Activated T-cell treated with anti-CD3 and anti-CD28 coated beads for 4 hours (primary cell): ENCODE measurements around the gene SPOCK3.
"Not testable (repeated sequence)": the region's sequence is repeated elsewhere in the genome, so short reads cannot be mapped to it uniquely, and the experiment has no call there.

ENCODE experiments used
- DNase-seq: peaks from one replicate; pipeline ENCODE4 v3.0.0-alpha.2; 2020

The SPOCK3 gene

GRCh38 chr4:167031534-167032156, 202.6 kb downstream of the SPOCK3 start:
- no peak for DNase-seq

- DNase-seq, result no peak
Observed at GRCh38 chr4:167028976-167029375, 205.3 kb downstream of the SPOCK3 start.

- DNase-seq, result no peak
Observed at GRCh38 chr4:167025670-167026069, 208.6 kb downstream of the SPOCK3 start.

GRCh38 chr4:167023364-167023925, 210.8 kb downstream of the SPOCK3 start:
- DNase-seq, result no peak

- DNase-seq, result peak; percentile 5
Observed at GRCh38 chr4:167021545-167022155, 212.6 kb downstream of the SPOCK3 start.

GRCh38 chr4:167020410-167020809, 213.9 kb downstream of the SPOCK3 start:
- DNase-seq, result no peak

GRCh38 chr4:167014944-167015343, 219.3 kb downstream of the SPOCK3 start:
- no peak for DNase-seq

- DNase-seq, result no peak
Observed at GRCh38 chr4:167003326-167003725, 231.0 kb downstream of the SPOCK3 start.

GRCh38 chr4:167000141-167000852, 234.0 kb downstream of the SPOCK3 start:
- DNase-seq, result no peak

- no peak for DNase-seq
Observed at GRCh38 chr4:166996216-166996615, 238.1 kb downstream of the SPOCK3 start.

- no peak for DNase-seq
Observed at GRCh38 chr4:166994686-166995085, 239.6 kb downstream of the SPOCK3 start.

- DNase-seq, result no peak
Observed at GRCh38 chr4:166991006-166991561, 243.2 kb downstream of the SPOCK3 start.

GRCh38 chr4:166989886-166990285, 244.4 kb downstream of the SPOCK3 start:
- DNase-seq, result no peak

- no peak for DNase-seq
Observed at GRCh38 chr4:166987026-166987425, 247.3 kb downstream of the SPOCK3 start.

- no peak for DNase-seq
Observed at GRCh38 chr4:166981847-166982246, 252.4 kb downstream of the SPOCK3 start.

- DNase-seq, result no peak
Observed at GRCh38 chr4:166980419-166980818, 253.9 kb downstream of the SPOCK3 start.

- DNase-seq, result no peak
Observed at GRCh38 chr4:166977596-166977995, 256.7 kb downstream of the SPOCK3 start.

- DNase-seq, result no peak
Observed at GRCh38 chr4:166972071-166972470, 262.2 kb downstream of the SPOCK3 start.

- DNase-seq, result not testable (repeated sequence)
Observed at GRCh38 chr4:166968219-166968618, 266.1 kb downstream of the SPOCK3 start.

GRCh38 chr4:166965562-166965961, 268.7 kb downstream of the SPOCK3 start:
- DNase-seq, result no peak

- DNase-seq, result no peak
Observed at GRCh38 chr4:166957451-166957850, 276.8 kb downstream of the SPOCK3 start.

GRCh38 chr4:166956484-166956883, 277.8 kb downstream of the SPOCK3 start:
- DNase-seq, result no peak

- DNase-seq, result no peak
Observed at GRCh38 chr4:166941629-166942028, 292.7 kb downstream of the SPOCK3 start.

- DNase-seq, result no peak
Observed at GRCh38 chr4:166930464-166930863, 303.8 kb downstream of the SPOCK3 start.
